ENCODE measurements around the gene TRIM8.

Gene TRIM8

GRCh38 chr10:102682416-102682815 is 38.1 kb downstream of the TRIM8 start:
- Histone ChIP-seq H4K20me1 (ENCODE audit: insufficient read depth, low read length, poor library complexity, severe bottlenecking) (no peaks in the 10 kb centered on the region), H3K9ac (ENCODE audit: low read depth, low read length, poor library complexity, severe bottlenecking) (no peak overlapping the region), H2AFZ (ENCODE audit: low read length) (no peak overlapping the region), H3K4me2 (ENCODE audit: low read depth, low read length, poor library complexity, severe bottlenecking) (no peak overlapping the region), H3K9me2 (replicated peaks; ENCODE audit: low read depth, low read length) (no peaks in the 10 kb centered on the region), H3K4me1 (ENCODE audit: insufficient read depth, low read length, poor library complexity, severe bottlenecking) (peaks cover 13% of the 10 kb centered on the region), H3K79me2 (ENCODE audit: insufficient read depth, low read length) (no peaks in the 10 kb centered on the region), H3K9me3 (ENCODE audit: insufficient read depth, low read depth, low read length) (no peaks in the 10 kb centered on the region), H3F3A (ENCODE audit: low read depth) (no peaks in the 10 kb centered on the region), H3K4me3 (ENCODE audit: low read length, poor library complexity, severe bottlenecking) (no peak overlapping the region), H3K36me3 (ENCODE audit: insufficient read depth, low read length) (peaks cover 8% of the 10 kb centered on the region; the same call in 1 of the 2 replicates), H3K27me3 (ENCODE audit: insufficient read depth, low read length, poor library complexity, severe bottlenecking) (no peaks in the 10 kb centered on the region)
- no peak for TF ChIP-seq CTCF (conservative IDR thresholded peaks at IDR 0.05; ENCODE audit: low read length)
- TF ChIP-seq EZH2phosphoT487 (IDR thresholded peaks at IDR 0.05; ENCODE audit: borderline replicate concordance), result no peak

- no peaks in the 10 kb centered on the region for H4K20me1 ChIP-seq (ENCODE audit: insufficient read depth, low read length, poor library complexity, severe bottlenecking)
- H3K79me2 ChIP-seq (ENCODE audit: insufficient read depth, low read length), result no peaks in the 10 kb centered on the region
- H3K4me1 ChIP-seq (ENCODE audit: insufficient read depth, low read length, poor library complexity, severe bottlenecking), result peaks cover 10% of the 10 kb centered on the region
- H3K36me3 ChIP-seq (ENCODE audit: insufficient read depth, low read length), result peaks cover 8% of the 10 kb centered on the region; the same call in 1 of the 2 replicates
- no peaks in the 10 kb centered on the region for H3K9me2 ChIP-seq (replicated peaks; ENCODE audit: low read depth, low read length)
- no peaks in the 10 kb centered on the region for H3K9me3 ChIP-seq (ENCODE audit: insufficient read depth, low read depth, low read length)
- H3F3A ChIP-seq (ENCODE audit: low read depth), result no peaks in the 10 kb centered on the region
- no peak overlapping the region for H3K9ac ChIP-seq (ENCODE audit: low read depth, low read length, poor library complexity, severe bottlenecking)
- no peaks in the 10 kb centered on the region for H3K27me3 ChIP-seq (ENCODE audit: insufficient read depth, low read length, poor library complexity, severe bottlenecking)
- H2AFZ ChIP-seq (ENCODE audit: low read length), result no peak overlapping the region
- no peak overlapping the region for H3K4me3 ChIP-seq (ENCODE audit: low read length, poor library complexity, severe bottlenecking)
- TF ChIP-seq EZH2phosphoT487 (IDR thresholded peaks at IDR 0.05; ENCODE audit: borderline replicate concordance) (no peak), CTCF (conservative IDR thresholded peaks at IDR 0.05; ENCODE audit: low read length) (no peak)
- H3K4me2 ChIP-seq (ENCODE audit: low read depth, low read length, poor library complexity, severe bottlenecking), result no peak overlapping the region
These were observed 38.7 kb downstream of the TRIM8 start for GRCh38 chr10:102682981-102683380.

GRCh38 chr10:102683736-102684135 is 39.5 kb downstream of the TRIM8 start:
- Histone ChIP-seq H3K4me3 (ENCODE audit: low read length, poor library complexity, severe bottlenecking) (no peak overlapping the region), H3K9me2 (replicated peaks; ENCODE audit: low read depth, low read length) (no peaks in the 10 kb centered on the region), H3K79me2 (ENCODE audit: insufficient read depth, low read length) (no peaks in the 10 kb centered on the region), H3K27me3 (ENCODE audit: insufficient read depth, low read length, poor library complexity, severe bottlenecking) (no peaks in the 10 kb centered on the region), H3K4me2 (ENCODE audit: low read depth, low read length, poor library complexity, severe bottlenecking) (no peak overlapping the region), H2AFZ (ENCODE audit: low read length) (no peak overlapping the region), H3K9me3 (ENCODE audit: insufficient read depth, low read depth, low read length) (no peaks in the 10 kb centered on the region), H3K4me1 (ENCODE audit: insufficient read depth, low read length, poor library complexity, severe bottlenecking) (peaks cover 6% of the 10 kb centered on the region), H3K36me3 (ENCODE audit: insufficient read depth, low read length) (peaks cover 8% of the 10 kb centered on the region; the same call in 1 of the 2 replicates), H3K9ac (ENCODE audit: low read depth, low read length, poor library complexity, severe bottlenecking) (no peak overlapping the region), H4K20me1 (ENCODE audit: insufficient read depth, low read length, poor library complexity, severe bottlenecking) (no peaks in the 10 kb centered on the region), H3F3A (ENCODE audit: low read depth) (no peaks in the 10 kb centered on the region)
- TF ChIP-seq CTCF (conservative IDR thresholded peaks at IDR 0.05; ENCODE audit: low read length), result no peak
- no peak for TF ChIP-seq EZH2phosphoT487 (IDR thresholded peaks at IDR 0.05; ENCODE audit: borderline replicate concordance)

Data from Loucy (cell line).